ENCODE results near the gene SMIM24.

The SMIM24 gene

GRCh38 chr19:3527238-3527910 is 47.0 kb upstream of the SMIM24 start:
- Histone ChIP-seq H2AK5ac (ENCODE audit: low read length, severe bottlenecking) (no peak overlapping the region), H3K4me1 (ENCODE audit: control insufficient read depth, insufficient read depth, low read depth, low read length) (peaks cover 8% of the 10 kb centered on the region), H3K23ac (ENCODE audit: low read length in 2 of 2) (no peak overlapping the region), H3K4me2 (ENCODE audit: low read length, poor library complexity, severe bottlenecking) (no peak overlapping the region), H4K91ac (ENCODE audit: low read length) (no peak overlapping the region), H2BK12ac (ENCODE audit: low read length in 2 of 2) (no peak overlapping the region), H3K36me3 (ENCODE audit: control insufficient read depth in 1 of 2, insufficient read depth in 2 of 2, low read depth in 1 of 2, low read length in 2 of 2) (peaks cover 64 to 88% of the 10 kb centered on the region in 2 experiments), H3K18ac (ENCODE audit: low read depth in 1 of 2, low read length in 2 of 2) (no peak overlapping the region), H2AFZ (ENCODE audit: low read depth, low read length) (no peak overlapping the region), H3K4me3 (ENCODE audit: insufficient read depth in 1 of 2, low read depth in 1 of 2, low read length in 2 of 2) (no peak overlapping the region), H4K8ac (ENCODE audit: low read length) (no peak overlapping the region), H3K27me3 (ENCODE audit: control insufficient read depth in 1 of 2, insufficient read depth in 1 of 2, low read length in 2 of 2) (no peaks in the 10 kb centered on the region), H3K4ac (ENCODE audit: low read depth in 1 of 2, low read length in 2 of 2) (no peak overlapping the region), H3K27ac (ENCODE audit: low read length, poor library complexity, severe bottlenecking) (no peak overlapping the region), H3K9me3 (ENCODE audit: control insufficient read depth, low read length) (no peaks in the 10 kb centered on the region), H2BK5ac (ENCODE audit: low read depth, low read length, poor library complexity, severe bottlenecking) (no peak overlapping the region), H3K79me1 (replicated peaks; ENCODE audit: low read length, poor library complexity, severe bottlenecking) (peaks cover 46% of the 10 kb centered on the region), H2BK15ac (ENCODE audit: low read depth, poor library complexity, severe bottlenecking) (no peak overlapping the region), H2BK120ac (ENCODE audit: low read depth, low read length) (no peak overlapping the region), H3K9ac (ENCODE audit: low read length) (no peak overlapping the region), H3K14ac (ENCODE audit: low read length in 2 of 2) (no peak overlapping the region)
- no peak for DNase-seq
- 99% methylated on average over 21 of the region's 21 CpGs for WGBS

DNA sequence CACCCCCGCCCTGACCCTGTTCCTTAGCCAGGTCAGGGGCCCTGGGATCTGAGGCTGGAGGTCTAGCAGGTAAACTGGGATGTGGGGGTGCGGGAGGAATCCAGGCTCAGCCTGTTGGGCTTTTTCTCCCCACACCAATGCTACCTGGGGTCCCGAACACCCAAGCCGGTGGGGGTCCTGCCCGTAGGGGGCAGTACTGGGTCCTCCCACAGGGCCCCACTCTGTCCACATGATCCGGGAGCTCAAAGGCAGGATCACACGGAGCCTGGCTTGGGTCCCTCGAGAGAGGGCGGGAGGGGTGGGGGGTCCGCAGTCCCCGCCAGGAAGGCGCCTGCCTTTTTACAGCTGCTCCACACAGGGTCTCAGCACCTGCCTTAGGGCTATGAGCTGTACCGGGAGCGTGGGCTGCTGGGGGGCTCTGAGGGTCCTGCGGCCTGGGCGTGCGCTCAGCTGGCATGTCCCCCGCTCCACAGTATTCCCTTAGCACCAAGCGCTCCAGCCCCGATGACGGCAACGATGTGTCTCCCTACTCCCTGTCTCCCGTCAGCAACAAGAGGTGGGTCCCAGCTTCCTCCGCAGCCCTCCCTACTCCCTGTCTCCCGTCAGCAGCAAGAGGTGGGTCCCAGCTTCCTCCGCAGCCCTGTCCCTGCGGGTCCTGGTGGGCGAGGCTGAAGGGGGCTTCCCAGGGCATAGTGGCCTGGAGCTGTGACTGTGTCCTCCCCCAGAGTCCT is 46.3 kb upstream of the SMIM24 start:
- Histone ChIP-seq H2BK12ac (ENCODE audit: low read length in 2 of 2) (no peak overlapping the region), H3K9ac (ENCODE audit: low read length) (no peak overlapping the region), H3K18ac (ENCODE audit: low read depth in 1 of 2, low read length in 2 of 2) (no peak overlapping the region), H2BK5ac (ENCODE audit: low read depth, low read length, poor library complexity, severe bottlenecking) (no peak overlapping the region), H3K23ac (ENCODE audit: low read length in 2 of 2) (no peak overlapping the region), H4K8ac (ENCODE audit: low read length) (no peak overlapping the region), H2BK120ac (ENCODE audit: low read depth, low read length) (no peak overlapping the region), H2AFZ (ENCODE audit: low read depth, low read length) (no peak overlapping the region), H3K36me3 (ENCODE audit: control insufficient read depth in 1 of 2, insufficient read depth in 2 of 2, low read depth in 1 of 2, low read length in 2 of 2) (peaks cover 57 to 88% of the 10 kb centered on the region in 2 experiments), H3K4ac (ENCODE audit: low read depth in 1 of 2, low read length in 2 of 2) (no peak overlapping the region), H2BK15ac (ENCODE audit: low read depth, poor library complexity, severe bottlenecking) (no peak overlapping the region), H2AK5ac (ENCODE audit: low read length, severe bottlenecking) (no peak overlapping the region), H3K79me1 (replicated peaks; ENCODE audit: low read length, poor library complexity, severe bottlenecking) (peaks cover 48% of the 10 kb centered on the region), H3K27ac (ENCODE audit: low read length, poor library complexity, severe bottlenecking) (no peak overlapping the region), H3K4me1 (ENCODE audit: control insufficient read depth, insufficient read depth, low read depth, low read length) (peaks cover 8% of the 10 kb centered on the region), H3K9me3 (ENCODE audit: control insufficient read depth, low read length) (no peaks in the 10 kb centered on the region), H3K27me3 (ENCODE audit: control insufficient read depth in 1 of 2, insufficient read depth in 1 of 2, low read length in 2 of 2) (no peaks in the 10 kb centered on the region), H4K91ac (ENCODE audit: low read length) (no peak overlapping the region), H3K4me3 (ENCODE audit: insufficient read depth in 1 of 2, low read depth in 1 of 2, low read length in 2 of 2) (no peak overlapping the region), H3K4me2 (ENCODE audit: low read length, poor library complexity, severe bottlenecking) (no peak overlapping the region), H3K14ac (ENCODE audit: low read length in 2 of 2) (no peak overlapping the region)
- WGBS: 96% methylated on average over 28 of the region's 28 CpGs
- DNase-seq: no peak

DNA sequence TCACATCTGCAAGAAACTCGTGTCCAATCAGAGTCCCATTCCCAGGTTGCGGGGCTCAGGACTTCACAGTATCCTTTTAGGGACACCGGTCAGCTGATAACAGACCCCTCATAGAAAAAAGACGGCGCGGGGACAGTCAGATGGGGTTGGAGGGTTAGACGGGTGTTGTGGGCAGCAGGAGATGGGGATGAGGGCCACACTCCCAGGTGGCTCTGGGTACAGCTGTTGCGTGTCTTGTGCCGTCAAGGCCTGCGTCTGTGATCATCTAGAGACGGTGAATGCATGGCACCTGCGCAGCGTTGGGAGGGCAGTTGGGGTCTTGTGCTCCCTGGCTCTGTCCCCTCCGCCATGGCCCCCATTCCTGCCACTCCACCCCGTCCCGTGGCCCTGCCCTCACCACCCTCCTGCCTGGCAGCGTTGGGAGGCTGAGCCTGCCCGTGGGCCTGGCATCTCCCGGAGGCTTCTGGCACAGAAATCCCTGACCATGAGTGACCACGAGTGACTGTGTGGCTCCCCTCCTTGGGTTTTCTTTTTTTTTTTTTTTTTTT is 44.7 kb upstream of the SMIM24 start:
- 98% methylated on average over 20 of the region's 20 CpGs for WGBS
- no peak overlapping the region for H3K14ac ChIP-seq (ENCODE audit: low read length in 2 of 2)
- H3K27me3 ChIP-seq (ENCODE audit: control insufficient read depth in 1 of 2, insufficient read depth in 1 of 2, low read length in 2 of 2): no peaks in the 10 kb centered on the region
- no peak overlapping the region for H2BK120ac ChIP-seq (ENCODE audit: low read depth, low read length)
- H2AK5ac ChIP-seq (ENCODE audit: low read length, severe bottlenecking): no peak overlapping the region
- no peak overlapping the region for H3K18ac ChIP-seq (ENCODE audit: low read depth in 1 of 2, low read length in 2 of 2)
- no peak overlapping the region for H3K4me3 ChIP-seq (ENCODE audit: insufficient read depth in 1 of 2, low read depth in 1 of 2, low read length in 2 of 2)
- H4K8ac ChIP-seq (ENCODE audit: low read length): no peak overlapping the region
- H3K9me3 ChIP-seq (ENCODE audit: control insufficient read depth, low read length): no peaks in the 10 kb centered on the region
- H2AFZ ChIP-seq (ENCODE audit: low read depth, low read length): no peak overlapping the region
- peaks cover 12% of the 10 kb centered on the region for H3K4me1 ChIP-seq (ENCODE audit: control insufficient read depth, insufficient read depth, low read depth, low read length)
- H4K91ac ChIP-seq (ENCODE audit: low read length): no peak overlapping the region
- no peak for DNase-seq
- H2BK15ac ChIP-seq (ENCODE audit: low read depth, poor library complexity, severe bottlenecking): no peak overlapping the region
- no peak overlapping the region for H3K9ac ChIP-seq (ENCODE audit: low read length)
- H3K4me2 ChIP-seq (ENCODE audit: low read length, poor library complexity, severe bottlenecking): no peak overlapping the region
- H3K23ac ChIP-seq (ENCODE audit: low read length in 2 of 2): no peak overlapping the region
- peaks cover 46% of the 10 kb centered on the region for H3K79me1 ChIP-seq (replicated peaks; ENCODE audit: low read length, poor library complexity, severe bottlenecking)
- H3K4ac ChIP-seq (ENCODE audit: low read depth in 1 of 2, low read length in 2 of 2): no peak overlapping the region
- H3K36me3 ChIP-seq (ENCODE audit: control insufficient read depth in 1 of 2, insufficient read depth in 2 of 2, low read depth in 1 of 2, low read length in 2 of 2): peaks cover 44 to 81% of the 10 kb centered on the region in 2 experiments
- no peak overlapping the region for H2BK12ac ChIP-seq (ENCODE audit: low read length in 2 of 2)
- H2BK5ac ChIP-seq (ENCODE audit: low read depth, low read length, poor library complexity, severe bottlenecking): no peak overlapping the region
- no peak overlapping the region for H3K27ac ChIP-seq (ENCODE audit: low read length, poor library complexity, severe bottlenecking)

DNA sequence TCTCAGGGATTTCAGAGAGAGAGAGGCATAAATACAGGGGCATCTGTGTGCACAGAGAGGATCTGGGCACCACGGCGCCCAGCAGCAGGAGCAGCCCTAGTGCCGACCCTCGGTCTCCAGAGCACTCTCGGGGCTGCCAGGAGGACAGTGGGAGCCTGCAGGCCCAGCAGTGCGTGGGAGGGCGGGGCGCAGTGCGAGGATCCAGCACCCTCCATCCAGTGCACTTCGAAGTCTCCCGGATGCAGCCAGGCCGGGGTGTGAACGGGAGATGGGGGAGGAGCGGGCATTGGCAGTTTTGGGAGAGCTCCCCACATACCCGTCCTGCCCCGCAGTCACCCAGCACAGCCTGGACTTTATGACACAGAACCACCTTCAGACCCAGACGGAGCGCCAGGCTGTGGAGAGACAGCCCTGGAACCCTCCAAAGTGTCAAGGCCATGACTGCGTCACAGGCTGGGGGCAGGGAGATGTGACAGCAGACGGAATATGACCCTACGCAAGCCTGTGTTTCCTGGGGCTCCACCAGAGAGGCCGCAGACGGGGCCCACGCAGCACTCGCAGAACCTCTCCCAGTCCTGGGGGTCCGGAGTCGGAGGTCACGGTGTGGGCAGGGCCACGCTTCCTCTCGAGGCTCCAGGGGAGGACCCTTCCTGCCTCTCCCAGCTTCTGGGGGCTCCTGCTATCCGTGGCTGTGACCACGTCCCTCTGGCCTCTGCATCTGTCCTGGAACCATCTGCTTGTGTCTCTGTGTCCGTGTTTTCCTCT is 43.9 kb upstream of the SMIM24 start:
- Histone ChIP-seq H3K4ac (ENCODE audit: low read depth in 1 of 2, low read length in 2 of 2) (no peak overlapping the region), H2AK5ac (ENCODE audit: low read length, severe bottlenecking) (no peak overlapping the region), H4K8ac (ENCODE audit: low read length) (no peak overlapping the region), H2BK12ac (ENCODE audit: low read length in 2 of 2) (no peak overlapping the region), H2BK15ac (ENCODE audit: low read depth, poor library complexity, severe bottlenecking) (no peak overlapping the region), H3K9ac (ENCODE audit: low read length) (no peak overlapping the region), H3K18ac (ENCODE audit: low read depth in 1 of 2, low read length in 2 of 2) (no peak overlapping the region), H2BK5ac (ENCODE audit: low read depth, low read length, poor library complexity, severe bottlenecking) (no peak overlapping the region), H3K4me1 (ENCODE audit: control insufficient read depth, insufficient read depth, low read depth, low read length) (peaks cover 16% of the 10 kb centered on the region), H3K4me3 (ENCODE audit: insufficient read depth in 1 of 2, low read depth in 1 of 2, low read length in 2 of 2) (no peak overlapping the region), H2BK120ac (ENCODE audit: low read depth, low read length) (no peak overlapping the region), H4K91ac (ENCODE audit: low read length) (no peak overlapping the region), H3K4me2 (ENCODE audit: low read length, poor library complexity, severe bottlenecking) (no peak overlapping the region), H3K27ac (ENCODE audit: low read length, poor library complexity, severe bottlenecking) (no peak overlapping the region), H3K9me3 (ENCODE audit: control insufficient read depth, low read length) (no peaks in the 10 kb centered on the region), H3K27me3 (ENCODE audit: control insufficient read depth in 1 of 2, insufficient read depth in 1 of 2, low read length in 2 of 2) (no peaks in the 10 kb centered on the region), H3K23ac (ENCODE audit: low read length in 2 of 2) (no peak overlapping the region), H3K36me3 (ENCODE audit: control insufficient read depth in 1 of 2, insufficient read depth in 2 of 2, low read depth in 1 of 2, low read length in 2 of 2) (peaks cover 46 to 88% of the 10 kb centered on the region in 2 experiments), H3K79me1 (replicated peaks; ENCODE audit: low read length, poor library complexity, severe bottlenecking) (peaks cover 49% of the 10 kb centered on the region), H3K14ac (ENCODE audit: low read length in 2 of 2) (no peak overlapping the region), H2AFZ (ENCODE audit: low read depth, low read length) (no peak overlapping the region)
- 98% methylated on average over 33 of the region's 33 CpGs for WGBS
- DNase-seq: no peak
